K562 (cell line): ENCODE measurements around the gene FAM219B. TPM values are rescaled to one million over a fixed set of nuclear protein-coding genes. Genes with fewer than 3 reads are reported as not detected.

Source experiments
- AFF4 ChIP-seq: sonication (generic); formaldehyde crosslinking; IDR thresholded peaks from 2 replicates; pipeline ENCODE4 v1.8.0; 2023; ENCODE audit warnings: mild to moderate bottlenecking, missing genetic modification reagents
- BCL6 ChIP-seq: fragments of 250-450 bp; sonication (Bioruptor Pico); IDR thresholded peaks from 2 replicates; pipeline ENCODE4 v1.4.0; 2020
- CHAMP1 ChIP-seq: fragments of 450-650 bp; IDR thresholded peaks from 2 replicates; pipeline ENCODE4 v1.6.1; 2016; ENCODE audit warnings: mild to moderate bottlenecking
- CREB3 ChIP-seq: fragments of 450-650 bp; conservative IDR thresholded peaks from 2 replicates; pipeline ENCODE4 v1.6.1; 2016; ENCODE audit warnings: missing genetic modification characterization, low read depth, mild to moderate bottlenecking, missing compliant biosample characterization, moderate library complexity
- CTBP1 ChIP-seq: fragments of 450-650 bp; IDR thresholded peaks from 2 replicates; pipeline ENCODE4 v1.6.1; 2016; ENCODE audit warnings: borderline replicate concordance
- EZH2 ChIP-seq: IDR thresholded peaks from 2 replicates; pipeline ENCODE4 v1.6.1; 2012; ENCODE audit warnings: low read depth, mild to moderate bottlenecking, inconsistent platforms, low read length, borderline replicate concordance
- HIVEP1 ChIP-seq: fragments of 250-450 bp; sonication (Bioruptor Pico); IDR thresholded peaks from 2 replicates; pipeline ENCODE4 v1.4.0; 2020; ENCODE audit warnings: mild to moderate bottlenecking
- KLF6 ChIP-seq: fragments of 250-450 bp; sonication (Bioruptor Pico); IDR thresholded peaks from 2 replicates; pipeline ENCODE4 v1.4.0; 2020; ENCODE audit warnings: mild to moderate bottlenecking, moderate library complexity, borderline replicate concordance
- NFATC3 ChIP-seq: fragments of 450-650 bp; IDR thresholded peaks from 2 replicates; pipeline ENCODE4 v1.6.1; 2017; ENCODE audit warnings: mild to moderate bottlenecking
- PHF20 ChIP-seq: fragments of 450-650 bp; IDR thresholded peaks from 2 replicates; pipeline ENCODE4 v1.6.1; 2018; ENCODE audit not compliant: partially characterized antibody
- RBM39 ChIP-seq: fragments of 200-400 bp; formaldehyde crosslinking; optimal IDR thresholded peaks from 2 replicates; pipeline ENCODE3; 2018; ENCODE audit warnings: low read depth, low read length
- ZC3H11A ChIP-seq: IDR thresholded peaks from 2 replicates; pipeline ENCODE4 v1.6.1; 2012; ENCODE audit warnings: low read depth, low read length, improper control_type of control experiment
- ZNF197 ChIP-seq: fragments of 200-800 bp; sonication (Bioruptor generic); IDR thresholded peaks from 2 replicates; pipeline ENCODE4 v1.6.1; 2016; ENCODE audit warnings: low read depth, missing genetic modification characterization, missing compliant biosample characterization
- ZNF217 ChIP-seq: sonication (generic); formaldehyde crosslinking; IDR thresholded peaks from 2 replicates; pipeline ENCODE4 v1.8.0; 2022; ENCODE audit warnings: mild to moderate bottlenecking, missing genetic modification reagents
- ZNF253 ChIP-seq: fragments of 250-450 bp; sonication (Bioruptor Pico); conservative IDR thresholded peaks from 2 replicates; pipeline ENCODE4 v1.6.1; 2021; ENCODE audit warnings: mild to moderate bottlenecking
- ZNF584 ChIP-seq: fragments of 200-800 bp; sonication (Bioruptor generic); IDR thresholded peaks from 2 replicates; pipeline ENCODE4 v1.6.1; 2016; ENCODE audit warnings: low read depth, mild to moderate bottlenecking, missing genetic modification characterization, missing compliant biosample characterization
- polyA plus RNA-seq, 8 experiments: library from polyadenylated mRNA; depleted of rRNA in 4 of 8; stranded (reverse) in 5 of 8; unstranded in 3 of 8; fragments of >200 nt; fragmentation: Nextera tagmentation in 2 of 8; fragmentation: Illumina TruSeq in 1 of 8; extraction: Ambion mirVana in 2 of 8; extraction: Trizol in 1 of 8; gene quantifications; 2 replicates each; pipeline versions ENCODE4 v1.2.1 to v1.2.3, GENCODE V29; 2011 to 2014; ENCODE audit warnings: inconsistent platforms in 1 of 8, missing spikeins in 1 of 8
- total RNA-seq, 7 experiments: library from RNA; depleted of rRNA in 6 of 7; stranded (reverse); fragments of >200 nt in 6 of 7; fragmentation: Illumina TruSeq in 2 of 7; extraction: Trizol in 2 of 7; gene quantifications; 2 replicates each; pipeline versions ENCODE4 v1.2.1 to v1.2.3, GENCODE V29; 2011 to 2021; ENCODE audit warnings: low replicate concordance in 1 of 7
- TF ChIP-seq, protein P1 (sequence below): IDR thresholded peaks from 3 replicates; pipeline ENCODE4 v1.6.1; 2011; ENCODE audit warnings: borderline replicate concordance, mild to moderate bottlenecking; ENCODE audit not compliant: insufficient read length, insufficient read depth

FAM219B gene
- total and polyA plus RNA-seq, 9 of the 15 experiments (the other 6 are each of a cell fraction or from before 2014, with no cell fraction given) = 6.8 to 50.4 (median 29.4) TPM

DNA sequence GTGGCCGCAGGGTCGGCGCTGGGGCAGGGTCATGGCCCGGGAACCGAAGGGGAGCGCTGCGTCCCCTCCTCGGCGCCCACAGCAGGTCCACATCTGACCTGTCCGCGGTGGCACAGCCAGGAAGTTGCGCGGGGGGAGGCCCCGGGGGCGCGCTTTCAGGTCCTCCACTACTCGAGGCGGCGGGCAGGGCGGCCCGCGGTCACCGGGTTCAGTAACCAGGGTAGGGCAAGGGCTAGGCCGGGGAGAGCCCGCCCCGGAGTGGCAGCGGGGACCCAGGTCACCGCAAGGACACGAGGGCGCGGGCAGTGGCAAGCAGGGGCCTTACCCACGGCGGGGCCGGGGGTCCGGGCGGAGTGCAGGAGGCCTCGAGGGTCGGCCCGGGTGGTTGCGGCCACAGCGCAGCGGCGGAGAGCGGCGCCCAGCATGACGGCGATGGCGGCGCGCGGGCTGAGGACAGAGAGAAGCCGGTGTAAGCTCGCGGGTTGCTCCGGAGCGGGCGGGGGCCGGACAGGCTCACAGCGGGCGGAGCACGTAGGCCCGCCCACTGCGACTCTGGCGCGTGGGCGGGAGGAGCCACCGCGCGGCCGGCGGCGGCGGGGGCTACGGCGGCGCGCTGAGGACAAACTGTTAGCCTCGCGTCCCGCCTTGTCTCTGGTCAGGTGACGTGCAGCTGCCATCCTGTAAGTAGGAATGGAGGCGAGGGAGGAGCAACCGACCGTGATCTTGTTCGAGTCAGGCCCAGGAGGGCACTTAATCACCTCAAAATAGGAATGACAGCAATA lies 31.1 kb upstream of the FAM219B start, which contains the start of gene COX5A (continued):
- no peak for TF ChIP-seq RBM39
- TF ChIP-seq, protein P1, sequence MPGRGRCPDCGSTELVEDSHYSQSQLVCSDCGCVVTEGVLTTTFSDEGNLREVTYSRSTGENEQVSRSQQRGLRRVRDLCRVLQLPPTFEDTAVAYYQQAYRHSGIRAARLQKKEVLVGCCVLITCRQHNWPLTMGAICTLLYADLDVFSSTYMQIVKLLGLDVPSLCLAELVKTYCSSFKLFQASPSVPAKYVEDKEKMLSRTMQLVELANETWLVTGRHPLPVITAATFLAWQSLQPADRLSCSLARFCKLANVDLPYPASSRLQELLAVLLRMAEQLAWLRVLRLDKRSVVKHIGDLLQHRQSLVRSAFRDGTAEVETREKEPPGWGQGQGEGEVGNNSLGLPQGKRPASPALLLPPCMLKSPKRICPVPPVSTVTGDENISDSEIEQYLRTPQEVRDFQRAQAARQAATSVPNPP = no peak
- TF ChIP-seq ZNF217 = no peak
- TF ChIP-seq ZNF197 (CRISPR knock-in tag) = no peak
- TF ChIP-seq HIVEP1 (CRISPR knock-in tag) = no peak
- no peak for TF ChIP-seq EZH2
- no peak for TF ChIP-seq ZC3H11A
- peak; percentile 76 for TF ChIP-seq PHF20
- TF ChIP-seq NFATC3 = no peak
- TF ChIP-seq KLF6 (CRISPR knock-in tag) = no peak
- TF ChIP-seq BCL6 = no peak
- peak; percentile 95 for TF ChIP-seq AFF4 (CRISPR knock-in tag)
- no peak for TF ChIP-seq ZNF253
- no peak for TF ChIP-seq ZNF584
- TF ChIP-seq CHAMP1 = no peak
- TF ChIP-seq CTBP1 = peak; percentile 91
- no peak for TF ChIP-seq CREB3
